H9 (cell line): Measurements from ENCODE around the gene BLNK. TPM values are rescaled to one million over a fixed set of nuclear protein-coding genes. Genes with fewer than 3 reads are reported as not detected.

Experiments
- DNase-seq: peaks from one replicate; pipeline ENCODE4 v3.0.0-alpha.2; 2017
- H2AFZ ChIP-seq: one replicate; pipeline ENCODE4 v1.6.1; 2013; ENCODE audit warnings: mild to moderate bottlenecking, low read length, control low read depth, moderate library complexity
- H2AK5ac ChIP-seq: 2 replicates; pipeline ENCODE4 v1.6.1; 2013; ENCODE audit warnings: low read length, control low read depth, mixed read lengths; ENCODE audit not compliant: insufficient read length
- H2BK120ac ChIP-seq: one replicate; pipeline ENCODE4 v1.6.1; 2013; ENCODE audit warnings: low read depth, mild to moderate bottlenecking, low read length, control low read depth, inconsistent platforms; ENCODE audit not compliant: poor library complexity, severe bottlenecking
- H2BK12ac ChIP-seq: 2 replicates; pipeline ENCODE4 v1.6.1; 2013; ENCODE audit warnings: low read length, control low read depth, mixed read lengths, low read depth; ENCODE audit not compliant: insufficient read length
- H2BK15ac ChIP-seq: 2 replicates; pipeline ENCODE4 v1.6.1; 2013; ENCODE audit warnings: low read depth, low read length, control low read depth
- H2BK20ac ChIP-seq: one replicate; pipeline ENCODE4 v1.6.1; 2013; ENCODE audit warnings: low read depth, mild to moderate bottlenecking, low read length, control low read depth, inconsistent platforms; ENCODE audit not compliant: poor library complexity, severe bottlenecking
- H2BK5ac ChIP-seq: 2 replicates; pipeline ENCODE4 v1.6.1; 2013; ENCODE audit warnings: low read length, control low read depth, mixed read lengths; ENCODE audit not compliant: insufficient read length
- H3K14ac ChIP-seq: 2 replicates; pipeline ENCODE4 v1.6.1; 2013; ENCODE audit warnings: low read length, control low read depth; ENCODE audit not compliant: insufficient read depth
- H3K18ac ChIP-seq: 2 replicates; pipeline ENCODE4 v1.6.1; 2013; ENCODE audit warnings: low read depth, mild to moderate bottlenecking, mixed read lengths, low read length, control low read depth; ENCODE audit not compliant: insufficient read length
- H3K23ac ChIP-seq: 2 replicates; pipeline ENCODE4 v1.6.1; 2013; ENCODE audit warnings: low read length, control low read depth, mixed read lengths, low read depth; ENCODE audit not compliant: insufficient read length
- H3K23me2 ChIP-seq: 2 replicates; pipeline ENCODE4 v1.6.1; 2013; ENCODE audit warnings: low read depth, mild to moderate bottlenecking, mixed read lengths, low read length, control low read depth; ENCODE audit not compliant: insufficient read length, poor library complexity, severe bottlenecking
- H3K27ac ChIP-seq: 2 replicates; pipeline ENCODE4 v1.5.1; 2013; ENCODE audit warnings: low read length, control low read depth, mixed read lengths, low read depth; ENCODE audit not compliant: insufficient read length
- H3K27me3 ChIP-seq: 2 replicates; pipeline ENCODE4 v1.6.1; 2013; ENCODE audit warnings: low read length, control low read depth, inconsistent platforms; ENCODE audit not compliant: insufficient read depth
- H3K4ac ChIP-seq: 2 replicates; pipeline ENCODE4 v1.6.1; 2013; ENCODE audit warnings: low read depth, mild to moderate bottlenecking, control low read depth, inconsistent platforms, low read length, moderate library complexity
- H3K4me1 ChIP-seq: 2 replicates; pipeline ENCODE4 v1.6.1; 2013; ENCODE audit warnings: low read length, control low read depth, inconsistent platforms; ENCODE audit not compliant: insufficient read depth
- H3K4me2 ChIP-seq: 2 replicates; pipeline ENCODE4 v1.6.1; 2013; ENCODE audit warnings: low read length, control low read depth, mixed read lengths; ENCODE audit not compliant: insufficient read length, insufficient read depth
- H3K56ac ChIP-seq: 2 replicates; pipeline ENCODE4 v1.6.1; 2013; ENCODE audit warnings: low read depth, mild to moderate bottlenecking, mixed read lengths, low read length, control low read depth; ENCODE audit not compliant: insufficient read length
- H3K79me1 ChIP-seq: 2 replicates; pipeline ENCODE4 v1.6.1; 2013; ENCODE audit warnings: low read depth, mild to moderate bottlenecking, moderate library complexity, low read length, control low read depth, inconsistent platforms; ENCODE audit not compliant: insufficient read depth, poor library complexity, severe bottlenecking
- H3K79me2 ChIP-seq: 2 replicates; pipeline ENCODE4 v1.6.1; 2013; ENCODE audit warnings: low read length, control low read depth, inconsistent platforms; ENCODE audit not compliant: insufficient read depth
- H3K9ac ChIP-seq: 2 replicates; pipeline ENCODE4 v1.6.1; 2013; ENCODE audit warnings: low read length, control low read depth, mixed read lengths; ENCODE audit not compliant: insufficient read length; ENCODE audit errors: extremely low read depth
- H3K9me3 ChIP-seq: one replicate; pipeline ENCODE4 v1.6.1; 2013; ENCODE audit warnings: low read depth, low read length, inconsistent platforms; ENCODE audit not compliant: control insufficient read depth
- H3T11ph ChIP-seq: one replicate; pipeline ENCODE4 v1.6.1; 2013; ENCODE audit warnings: mild to moderate bottlenecking, low read length, control low read depth, inconsistent platforms
- H4K20me1 ChIP-seq: one replicate; pipeline ENCODE4 v1.6.1; 2013; ENCODE audit not compliant: control insufficient read depth, insufficient read length, insufficient read depth
- H4K5ac ChIP-seq: 2 replicates; pipeline ENCODE4 v1.6.1; 2013; ENCODE audit warnings: low read depth, mild to moderate bottlenecking, mixed read lengths, low read length, control low read depth; ENCODE audit not compliant: insufficient read length
- H4K8ac ChIP-seq: replicated peaks from 2 replicates; pipeline ENCODE4 v1.6.1; 2013; ENCODE audit warnings: low read length, control low read depth, mixed read lengths, low read depth; ENCODE audit not compliant: insufficient read length
- H4K91ac ChIP-seq: 2 replicates; pipeline ENCODE4 v1.6.1; 2013; ENCODE audit warnings: low read depth, mild to moderate bottlenecking, moderate library complexity, mixed read lengths, low read length, control low read depth; ENCODE audit not compliant: insufficient read length
- H3K27ac Mint-ChIP-seq, 3 experiments: 2 replicates in 2 of 3; 3 replicates in 1 of 3; pipeline ENCODE4 v1.8.0; 2020 to 2021; ENCODE audit warnings: mixed read lengths in 3 of 3, mild to moderate bottlenecking in 1 of 3, moderate library complexity in 1 of 3
- H3K27me3 Mint-ChIP-seq: 2 replicates; pipeline ENCODE4 v1.8.0; 2021; ENCODE audit warnings: low read depth, mild to moderate bottlenecking, moderate library complexity, mixed read lengths
- H3K36me3 Mint-ChIP-seq, 3 experiments: 2 replicates in 2 of 3; 3 replicates in 1 of 3; pipeline ENCODE4 v1.8.0; 2020 to 2021; ENCODE audit warnings: low read depth in 3 of 3, mixed read lengths in 3 of 3; ENCODE audit not compliant: insufficient read depth in 1 of 3
- H3K4me1 Mint-ChIP-seq, 2 experiments: 2 replicates each; pipeline ENCODE4 v1.8.0; 2020; ENCODE audit warnings: mixed read lengths in 2 of 2
- H3K4me3 Mint-ChIP-seq, 2 experiments: 2 replicates in 1 of 2; 3 replicates in 1 of 2; pipeline ENCODE4 v1.8.0; 2020 to 2021; ENCODE audit warnings: mild to moderate bottlenecking in 2 of 2, mixed read lengths in 2 of 2, moderate library complexity in 1 of 2
- H3K9me3 Mint-ChIP-seq, 2 experiments: 2 replicates in 1 of 2; 3 replicates in 1 of 2; pipeline ENCODE4 v1.8.0; 2020; ENCODE audit warnings: mild to moderate bottlenecking in 2 of 2, mixed read lengths in 2 of 2, moderate library complexity in 1 of 2
- WGBS: extraction: QIAGEN DNeasy Blood & Tissue Kit; methylation state at CpG from one replicate; pipeline ENCODE4 v1.1.7; 2013; ENCODE audit warnings: missing lambda C conversion rate, low lambda C conversion rate, mixed read lengths; ENCODE audit not compliant: insufficient read length; ENCODE audit errors: extremely low coverage; 5-methylcytosine and 5-hydroxymethylcytosine counted together
- total RNA-seq: library from RNA; stranded (reverse); gene quantifications from 2 replicates; pipeline ENCODE4 v1.2.1, GENCODE V29; 2021
- TF ChIP-seq, protein P1 (sequence below): fragments of 200-600 bp; sonication (generic); conservative IDR thresholded peaks from 3 replicates; pipeline ENCODE4 v1.8.0; 2021; ENCODE audit warnings: antibody characterized with exemption, mild to moderate bottlenecking

The BLNK gene
- total RNA-seq, 1 experiment from 2014 or later: not detected

DNA sequence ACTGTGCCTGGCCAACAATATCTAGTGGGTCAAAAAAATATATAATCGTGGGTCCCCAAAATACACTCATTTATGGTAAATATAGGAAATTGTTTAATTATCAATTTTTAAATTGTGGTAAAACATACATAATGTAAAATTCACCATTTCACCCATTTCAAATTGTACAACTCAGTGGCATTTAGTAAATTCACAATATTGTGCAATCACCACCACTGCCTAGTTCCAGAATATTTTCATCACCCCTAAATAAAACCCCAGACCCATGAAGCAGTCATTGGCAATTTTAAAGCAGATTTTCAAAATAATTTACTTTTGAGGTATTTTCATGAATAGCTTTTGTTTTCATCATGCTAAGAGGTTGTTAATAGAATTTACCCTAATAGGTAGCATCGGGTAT is 10.2 kb downstream of the BLNK start:
- Mint-ChIP-seq H3K9me3 (no peaks in the 10 kb centered on the region; a peak in 1 of 5 replicates), H3K36me3 (no peaks in the 10 kb centered on the region), H3K27me3 (no peaks in the 10 kb centered on the region; the same call in 1 of the 2 replicates), H3K27ac (no peak overlapping the region), H3K4me1 (peaks cover 9% of the 10 kb centered on the region in 2 experiments), H3K4me3 (no peak overlapping the region)
- Histone ChIP-seq H2BK120ac (no peak overlapping the region), H3K23me2 (no peaks in the 10 kb centered on the region), H3K79me2 (no peaks in the 10 kb centered on the region), H3K4me1 (no peaks in the 10 kb centered on the region; the same call in 1 of the 2 replicates), H4K5ac (no peak overlapping the region), H3K4ac (no peak overlapping the region), H2BK15ac (no peak overlapping the region), H3K27me3 (no peaks in the 10 kb centered on the region), H3K9ac (no peak overlapping the region), H3K18ac (no peak overlapping the region), H3K14ac (no peak overlapping the region), H4K20me1 (no peaks in the 10 kb centered on the region), H3K56ac (no peak overlapping the region), H2BK12ac (no peak overlapping the region), H4K91ac (no peak overlapping the region), H2BK20ac (no peak overlapping the region), H2BK5ac (no peak overlapping the region), H3T11ph (no peak overlapping the region), H4K8ac (no peak overlapping the region), H3K4me2 (no peak overlapping the region), H3K23ac (no peak overlapping the region), H3K27ac (no peak overlapping the region), H3K9me3 (no peaks in the 10 kb centered on the region), H3K79me1 (no peaks in the 10 kb centered on the region), H2AK5ac (no peak overlapping the region), H2AFZ (no peak overlapping the region)
- TF ChIP-seq, protein P1, sequence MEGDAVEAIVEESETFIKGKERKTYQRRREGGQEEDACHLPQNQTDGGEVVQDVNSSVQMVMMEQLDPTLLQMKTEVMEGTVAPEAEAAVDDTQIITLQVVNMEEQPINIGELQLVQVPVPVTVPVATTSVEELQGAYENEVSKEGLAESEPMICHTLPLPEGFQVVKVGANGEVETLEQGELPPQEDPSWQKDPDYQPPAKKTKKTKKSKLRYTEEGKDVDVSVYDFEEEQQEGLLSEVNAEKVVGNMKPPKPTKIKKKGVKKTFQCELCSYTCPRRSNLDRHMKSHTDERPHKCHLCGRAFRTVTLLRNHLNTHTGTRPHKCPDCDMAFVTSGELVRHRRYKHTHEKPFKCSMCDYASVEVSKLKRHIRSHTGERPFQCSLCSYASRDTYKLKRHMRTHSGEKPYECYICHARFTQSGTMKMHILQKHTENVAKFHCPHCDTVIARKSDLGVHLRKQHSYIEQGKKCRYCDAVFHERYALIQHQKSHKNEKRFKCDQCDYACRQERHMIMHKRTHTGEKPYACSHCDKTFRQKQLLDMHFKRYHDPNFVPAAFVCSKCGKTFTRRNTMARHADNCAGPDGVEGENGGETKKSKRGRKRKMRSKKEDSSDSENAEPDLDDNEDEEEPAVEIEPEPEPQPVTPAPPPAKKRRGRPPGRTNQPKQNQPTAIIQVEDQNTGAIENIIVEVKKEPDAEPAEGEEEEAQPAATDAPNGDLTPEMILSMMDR: no peak
- no CpG with 5 or more reads among the region's 2 CpGs for WGBS
- DNase-seq: no peak
